Endodermal cell (in vitro differentiated cells): Measurements from ENCODE around the gene C12orf50. TPM values are rescaled to one million over a fixed set of nuclear protein-coding genes. Genes with fewer than 3 reads are reported as not detected.

Source experiments
- DNase-seq: peaks from one replicate; pipeline ENCODE4 v3.0.0-alpha.2; 2017
- H3K27ac ChIP-seq: 2 replicates; pipeline ENCODE4 v1.5.1; 2013; ENCODE audit warnings: mild to moderate bottlenecking, low read depth, low read length, moderate library complexity
- H3K27me3 ChIP-seq: 2 replicates; pipeline ENCODE4 v1.6.1; 2013; ENCODE audit warnings: mild to moderate bottlenecking, low read length, moderate library complexity; ENCODE audit not compliant: insufficient read depth, control insufficient read depth, poor library complexity, severe bottlenecking
- H3K36me3 ChIP-seq: 2 replicates; pipeline ENCODE4 v1.7.0; 2013; ENCODE audit warnings: mild to moderate bottlenecking, low read length, moderate library complexity; ENCODE audit not compliant: control insufficient read depth, insufficient read depth
- H3K4me1 ChIP-seq: one replicate; pipeline ENCODE4 v1.7.0; 2013; ENCODE audit warnings: low read length; ENCODE audit not compliant: control insufficient read depth, insufficient read depth
- H3K4me3 ChIP-seq: 2 replicates; pipeline ENCODE4 v1.5.1; 2013; ENCODE audit warnings: mild to moderate bottlenecking, low read length, moderate library complexity
- H3K9ac ChIP-seq: 2 replicates; pipeline ENCODE4 v1.6.1; 2013; ENCODE audit warnings: mild to moderate bottlenecking, low read length, moderate library complexity; ENCODE audit not compliant: poor library complexity, severe bottlenecking; ENCODE audit errors: extremely low read depth
- H3K9me3 ChIP-seq: 2 replicates; pipeline ENCODE4 v1.6.1; 2013; ENCODE audit warnings: mild to moderate bottlenecking, low read length, moderate library complexity; ENCODE audit not compliant: control insufficient read depth
- H3K27ac Mint-ChIP-seq: 2 replicates; pipeline ENCODE4 v1.8.0; 2020; ENCODE audit warnings: mixed read lengths
- H3K27me3 Mint-ChIP-seq: 2 replicates; pipeline ENCODE4 v1.8.0; 2021; ENCODE audit warnings: mild to moderate bottlenecking, mixed read lengths; ENCODE audit not compliant: insufficient read depth
- H3K36me3 Mint-ChIP-seq: 2 replicates; pipeline ENCODE4 v1.8.0; 2020; ENCODE audit warnings: low read depth, mixed read lengths
- H3K4me1 Mint-ChIP-seq: 2 replicates; pipeline ENCODE4 v1.8.0; 2020; ENCODE audit warnings: mixed read lengths
- H3K4me3 Mint-ChIP-seq: 2 replicates; pipeline ENCODE4 v1.8.0; 2020; ENCODE audit warnings: mild to moderate bottlenecking, moderate library complexity, mixed read lengths
- H3K9me3 Mint-ChIP-seq: 2 replicates; pipeline ENCODE4 v1.8.0; 2020; ENCODE audit warnings: mild to moderate bottlenecking, mixed read lengths
- CTCF ChIP-seq: fragments of 200-600 bp; sonication (generic); conservative IDR thresholded peaks from 2 replicates; pipeline ENCODE4 v1.5.0; 2021; ENCODE audit warnings: antibody characterized with exemption, mild to moderate bottlenecking
- WGBS, 2 experiments: methylation state at CpG; one replicate each; pipeline versions ENCODE4 v1.1.5 to v1.1.7; 2013; ENCODE audit warnings: missing lambda C conversion rate in 2 of 2, mixed read lengths in 1 of 2; ENCODE audit not compliant: insufficient coverage in 1 of 2, insufficient read length in 1 of 2; 5-methylcytosine and 5-hydroxymethylcytosine counted together
- total RNA-seq, 2 donors: library from RNA; stranded (reverse); fragmentation: NEBNext Ultra II Directional in 1 of 2; extraction: Animal tissue kit (Norgen Biotek cat#: 25700) in 1 of 2; gene quantifications; 2 replicates in 1 of 2; 3 replicates in 1 of 2; pipeline ENCODE4 v1.2.1, GENCODE V29; 2021

C12orf50 gene
- total RNA-seq, 2 donors from 2014 or later, result 0.09 TPM; not detected in 1

- Mint-ChIP-seq H3K36me3 (peaks cover 20% of the 10 kb centered on the region), H3K9me3 (no peaks in the 10 kb centered on the region), H3K4me3 (no peak overlapping the region), H3K4me1 (no peaks in the 10 kb centered on the region), H3K27me3 (no peaks in the 10 kb centered on the region), H3K27ac (no peak overlapping the region)
- Histone ChIP-seq H3K9me3 (no peaks in the 10 kb centered on the region), H3K9ac (no peak overlapping the region), H3K4me3 (no peak overlapping the region), H3K36me3 (peaks cover 24% of the 10 kb centered on the region), H3K4me1 (no peaks in the 10 kb centered on the region), H3K27me3 (no peaks in the 10 kb centered on the region), H3K27ac (no peak overlapping the region)
- WGBS, 2 experiments, result 88 to 97% methylated on average over 1 to 2 of the region's 2 CpGs
- no peak for DNase-seq
- TF ChIP-seq CTCF, result no peak
These were observed 27.4 kb upstream of the C12orf50 start for GRCh38 chr12:88056571-88056970.

- H3K4me1 Mint-ChIP-seq, result no peaks in the 10 kb centered on the region
- Histone ChIP-seq H3K36me3 (peaks cover 18% of the 10 kb centered on the region), H3K9ac (no peak overlapping the region), H3K4me1 (no peaks in the 10 kb centered on the region), H3K27ac (no peak overlapping the region), H3K9me3 (no peaks in the 10 kb centered on the region), H3K27me3 (no peaks in the 10 kb centered on the region), H3K4me3 (no peak overlapping the region)
- peak; percentile 75 for TF ChIP-seq CTCF
- no peak overlapping the region for H3K4me3 Mint-ChIP-seq
- peaks cover 7% of the 10 kb centered on the region for H3K36me3 Mint-ChIP-seq
- peak; percentile 79 for DNase-seq
- no peak overlapping the region for H3K27ac Mint-ChIP-seq
- no peaks in the 10 kb centered on the region for H3K27me3 Mint-ChIP-seq
- WGBS, 2 experiments, result 78% methylated on average over 1 of the region's 1 CpG; no CpG with 5 or more reads in 1 of the 2 experiments
- no peaks in the 10 kb centered on the region for H3K9me3 Mint-ChIP-seq
These were observed 23.5 kb upstream of the C12orf50 start for GRCh38 chr12:88052686-88053085.

- 97 to 100% methylated on average over 2 to 5 of the region's 5 CpGs for WGBS, 2 experiments
- Histone ChIP-seq H3K27me3 (no peaks in the 10 kb centered on the region), H3K4me1 (no peaks in the 10 kb centered on the region), H3K27ac (no peak overlapping the region), H3K9ac (no peak overlapping the region), H3K36me3 (peaks cover 56% of the 10 kb centered on the region), H3K4me3 (no peak overlapping the region), H3K9me3 (no peaks in the 10 kb centered on the region)
- H3K36me3 Mint-ChIP-seq, result peaks cover 40% of the 10 kb centered on the region
- H3K9me3 Mint-ChIP-seq, result no peaks in the 10 kb centered on the region
- no peak overlapping the region for H3K27ac Mint-ChIP-seq
- DNase-seq, result no peak
- TF ChIP-seq CTCF, result no peak
- no peak overlapping the region for H3K4me3 Mint-ChIP-seq
- H3K27me3 Mint-ChIP-seq, result no peaks in the 10 kb centered on the region
- H3K4me1 Mint-ChIP-seq, result peaks cover 12% of the 10 kb centered on the region
These were observed 14.8 kb upstream of the C12orf50 start for GRCh38 chr12:88044035-88044434.
